A549 (cell line): Measurements from ENCODE around the gene TEX52. TPM values are rescaled to one million over a fixed set of nuclear protein-coding genes. Genes with fewer than 3 reads are reported as not detected.

ENCODE experiments used
- ATAC-seq, 2 experiments: fragments of 200-7000 bp in 1 of 2; fragments of >200 bp in 1 of 2; cut with Nextera tagmentation in 1 of 2; cut with Tn5 transposase in 1 of 2; 3 replicates each; pipeline versions ENCODE4 v1.8.0 to v1.9.1; 2018 to 2020; ENCODE audit warnings: mild to moderate bottlenecking in 1 of 2, moderate library complexity in 1 of 2
- CTCF ChIA-PET: fragments of 300-600 bp; sonication (Branson Sonifier 250); formaldehyde crosslinking; extraction: SDS; loops from one replicate; lab custom pipeline; 2021; ENCODE audit warnings: antibody characterized with exemption, inconsistent platforms; lab: Yijun Ruan, JAX
- POLR2A ChIA-PET: fragments of 350-600 bp; formaldehyde crosslinking; extraction: SDS; loops from one replicate; lab custom pipeline; 2021; ENCODE audit warnings: antibody characterized with exemption, inconsistent platforms; lab: Yijun Ruan, JAX
- DNase-seq, 2 experiments: peaks; one replicate each; pipeline versions ENCODE4 v3.0.0 to v3.0.0-alpha.2; 2011 to 2016; ENCODE audit warnings: low read depth in 1 of 2, low spot score in 1 of 2
- FAIRE-seq: peaks from 2 replicates; lab custom pipeline; 2011; peaks lifted over from hg19 to GRCh38; lab: Jason Lieb, UNC
- H3K27ac ChIP-seq, 2 experiments: fragments of >200 bp; sonication (Bioruptor Twin); formaldehyde crosslinking; 3 replicates each; pipeline ENCODE4 v1.5.1; 2016 to 2017
- H3K4me1 ChIP-seq: fragments of >200 bp; sonication (Bioruptor Twin); formaldehyde crosslinking; 3 replicates; pipeline ENCODE4 v1.6.1; 2016
- H3K4me2 ChIP-seq: fragments of >200 bp; sonication (Bioruptor Twin); formaldehyde crosslinking; 3 replicates; pipeline ENCODE4 v1.6.1; 2016
- H3K4me3 ChIP-seq: fragments of >200 bp; sonication (Bioruptor Twin); formaldehyde crosslinking; 3 replicates; pipeline ENCODE4 v1.5.1; 2016
- H3K9me3 ChIP-seq: fragments of >200 bp; sonication (Bioruptor Twin); formaldehyde crosslinking; 3 replicates; pipeline ENCODE4 v1.6.1; 2016
- BHLHE40 ChIP-seq: IDR thresholded peaks from 2 replicates; pipeline ENCODE4 v1.6.1; 2012; ENCODE audit warnings: low read depth, low read length, inconsistent platforms
- CBX8 ChIP-seq: fragments of 200-600 bp; sonication (generic); IDR thresholded peaks from 2 replicates; pipeline ENCODE4 v1.6.1; 2016
- CEBPB ChIP-seq, 2 experiments: fragments of >200 bp in 1 of 2; sonication (Bioruptor Twin) in 1 of 2; formaldehyde crosslinking in 1 of 2; IDR thresholded peaks; 2 replicates each; pipeline ENCODE4 v1.6.1; 2012 to 2016
- EP300 ChIP-seq, 2 experiments: fragments of >200 bp; sonication (Bioruptor Twin); formaldehyde crosslinking; IDR thresholded peaks; 2 replicates in 1 of 2; 3 replicates in 1 of 2; pipeline ENCODE4 v1.6.1; 2016 to 2017
- HDAC2 ChIP-seq: fragments of 200-600 bp; sonication (generic); IDR thresholded peaks from 2 replicates; pipeline ENCODE4 v1.6.1; 2016
- HOXB5 ChIP-seq: fragments of 250-450 bp; sonication (Bioruptor Pico); IDR thresholded peaks from 2 replicates; pipeline ENCODE4 v1.5.0; 2020; ENCODE audit warnings: mild to moderate bottlenecking, moderate library complexity
- JUN ChIP-seq, 2 experiments: fragments of >200 bp; sonication (Bioruptor Twin); formaldehyde crosslinking; IDR thresholded peaks; 2 replicates in 1 of 2; 3 replicates in 1 of 2; pipeline ENCODE4 v1.6.1; 2016 to 2017
- JUNB ChIP-seq: fragments of >200 bp; sonication (Bioruptor Twin); formaldehyde crosslinking; IDR thresholded peaks from 2 replicates; pipeline ENCODE4 v1.6.1; 2016
- KDM5A ChIP-seq: fragments of 200-600 bp; sonication (generic); IDR thresholded peaks from 2 replicates; pipeline ENCODE4 v1.6.1; 2016; ENCODE audit warnings: antibody characterized with exemption, mild to moderate bottlenecking
- NPAS2 ChIP-seq: fragments of 250-450 bp; sonication (Bioruptor Pico); IDR thresholded peaks from 2 replicates; pipeline ENCODE4 v1.8.0; 2022; ENCODE audit warnings: mild to moderate bottlenecking, moderate library complexity, borderline replicate concordance
- POLR2A ChIP-seq: IDR thresholded peaks from 2 replicates; pipeline ENCODE4 v1.6.1; 2012; ENCODE audit warnings: mild to moderate bottlenecking, low read length
- RAD21 ChIP-seq, 2 experiments: fragments of >200 bp in 1 of 2; sonication (Bioruptor Twin) in 1 of 2; formaldehyde crosslinking in 1 of 2; IDR thresholded peaks in 1 of 2; conservative IDR thresholded peaks in 1 of 2; 2 replicates in 1 of 2; 3 replicates in 1 of 2; pipeline ENCODE4 v1.6.1; 2012 to 2018; ENCODE audit warnings: inconsistent platforms in 1 of 2
- RFX5 ChIP-seq: fragments of 450-650 bp; IDR thresholded peaks from 2 replicates; pipeline ENCODE4 v1.7.1; 2014; ENCODE audit warnings: antibody characterized with exemption, mild to moderate bottlenecking, moderate library complexity
- RNF2 ChIP-seq: fragments of 200-600 bp; sonication (generic); IDR thresholded peaks from 2 replicates; pipeline ENCODE4 v1.6.1; 2016; ENCODE audit warnings: low read depth, mild to moderate bottlenecking, antibody characterized with exemption, moderate library complexity, borderline replicate concordance
- ZNF302 ChIP-seq: fragments of 250-450 bp; sonication (Bioruptor Pico); IDR thresholded peaks from 2 replicates; pipeline ENCODE4 v1.9.0; 2021; ENCODE audit warnings: inconsistent platforms, mild to moderate bottlenecking, moderate library complexity
- WGBS: methylation state at CpG from one replicate; pipeline ENCODE4 v1.1.6; 2017; ENCODE audit errors: missing lambda C conversion rate; 5-methylcytosine and 5-hydroxymethylcytosine counted together
- polyA plus RNA-seq, 4 experiments: library from polyadenylated mRNA; depleted of rRNA in 3 of 4; stranded (reverse); fragments of >200 nt; fragmentation: RNase III in 1 of 4; extraction: RNeasy Plus Mini Kit Qiagen cat#74134 plus additional on column Dnase treatment in 1 of 4; gene quantifications; 2 replicates in 3 of 4; 3 replicates in 1 of 4; pipeline ENCODE4 v1.2.3, GENCODE V29; 2011 to 2017
- TF ChIP-seq, protein P1 (sequence below): fragments of >200 bp; sonication (Bioruptor Twin); formaldehyde crosslinking; IDR thresholded peaks from 2 replicates; pipeline ENCODE4 v1.6.1; 2016
- TF ChIP-seq, protein P2 (sequence below): fragments of 250-450 bp; sonication (Bioruptor Pico); IDR thresholded peaks from 2 replicates; pipeline ENCODE4 v1.5.0; 2021; ENCODE audit warnings: mild to moderate bottlenecking, moderate library complexity, borderline replicate concordance
- TF ChIP-seq, protein P3 (sequence below): IDR thresholded peaks from 2 replicates; pipeline ENCODE4 v1.6.1; 2012; ENCODE audit warnings: low read depth, borderline replicate concordance
- TF ChIP-seq, protein P4 (sequence below): IDR thresholded peaks from 2 replicates; pipeline ENCODE4 v1.6.1; 2012
- TF ChIP-seq, protein P5 (sequence below): fragments of >200 bp; sonication (Bioruptor Twin); formaldehyde crosslinking; IDR thresholded peaks from 3 replicates; pipeline ENCODE4 v1.5.1; 2016
- TF ChIP-seq, protein P6 (sequence below): fragments of 150-350 bp; IDR thresholded peaks from 2 replicates; pipeline ENCODE4 v1.6.1; 2014; ENCODE audit warnings: low read depth, mild to moderate bottlenecking, low read length

Gene TEX52
- polyA plus RNA-seq, 2 of the 4 experiments (the other 2 are of a cell fraction): not detected

DNA sequence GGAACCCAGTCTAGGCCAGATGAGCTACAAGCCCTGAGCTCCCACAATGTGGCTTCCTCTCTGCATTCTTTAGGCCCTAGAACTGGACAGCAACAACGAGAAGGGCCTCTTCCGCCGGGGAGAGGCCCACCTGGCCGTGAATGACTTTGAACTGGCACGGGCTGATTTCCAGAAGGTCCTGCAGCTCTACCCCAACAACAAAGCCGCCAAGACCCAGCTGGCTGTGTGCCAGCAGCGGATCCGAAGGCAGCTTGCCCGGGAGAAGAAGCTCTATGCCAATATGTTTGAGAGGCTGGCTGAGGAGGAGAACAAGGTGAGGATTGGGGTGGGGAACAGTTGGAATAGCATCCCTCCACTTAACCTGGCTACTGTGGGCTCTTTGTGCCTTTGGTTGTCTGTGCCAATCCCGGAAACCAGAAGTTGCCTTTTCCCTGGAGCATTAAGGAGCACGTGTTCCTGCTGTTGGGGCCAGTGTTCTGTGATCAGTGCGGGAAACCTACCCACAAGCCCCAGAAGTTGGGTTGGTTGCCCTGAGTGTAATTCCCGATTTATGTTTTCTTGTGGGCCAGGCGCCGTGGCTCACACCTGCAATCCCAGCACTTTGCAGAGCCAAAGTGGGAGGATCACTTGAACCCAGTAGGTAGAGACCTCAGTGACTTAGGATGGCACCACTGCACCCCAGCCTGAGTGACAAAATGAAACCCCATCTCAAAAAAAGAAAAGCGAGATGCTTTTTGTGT is 55.6 kb downstream of the TEX52 start:
- ATAC-seq: no peak
- FAIRE-seq: no peak
- no peak overlapping the region for H3K4me3 ChIP-seq
- no peak for DNase-seq
- CTCF ChIA-PET: interaction anchor here (0.6 to 3.9 kb wide), 5 partner anchors 9 to 183 kb away, joined by 3 to 15 read pairs (median 3); partner anchors contain the start of gene ITFG2
- no peak overlapping the region for H3K4me2 ChIP-seq
- no peak overlapping the region for H3K27ac ChIP-seq
- 91% methylated on average over 16 of the region's 16 CpGs for whole genome bisulfite sequencing
- POLR2A ChIA-PET: no interaction called here
- H3K4me1 ChIP-seq: peaks cover 15% of the 10 kb centered on the region
- no peaks in the 10 kb centered on the region for H3K9me3 ChIP-seq
- no peak for TF ChIP-seq HDAC2
- TF ChIP-seq JUN (IDR thresholded peaks at IDR 0.05): no peak
- TF ChIP-seq, protein P1, sequence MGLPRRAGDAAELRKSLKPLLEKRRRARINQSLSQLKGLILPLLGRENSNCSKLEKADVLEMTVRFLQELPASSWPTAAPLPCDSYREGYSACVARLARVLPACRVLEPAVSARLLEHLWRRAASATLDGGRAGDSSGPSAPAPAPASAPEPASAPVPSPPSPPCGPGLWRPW: no peak
- no peak for TF ChIP-seq CBX8
- TF ChIP-seq, protein P2, sequence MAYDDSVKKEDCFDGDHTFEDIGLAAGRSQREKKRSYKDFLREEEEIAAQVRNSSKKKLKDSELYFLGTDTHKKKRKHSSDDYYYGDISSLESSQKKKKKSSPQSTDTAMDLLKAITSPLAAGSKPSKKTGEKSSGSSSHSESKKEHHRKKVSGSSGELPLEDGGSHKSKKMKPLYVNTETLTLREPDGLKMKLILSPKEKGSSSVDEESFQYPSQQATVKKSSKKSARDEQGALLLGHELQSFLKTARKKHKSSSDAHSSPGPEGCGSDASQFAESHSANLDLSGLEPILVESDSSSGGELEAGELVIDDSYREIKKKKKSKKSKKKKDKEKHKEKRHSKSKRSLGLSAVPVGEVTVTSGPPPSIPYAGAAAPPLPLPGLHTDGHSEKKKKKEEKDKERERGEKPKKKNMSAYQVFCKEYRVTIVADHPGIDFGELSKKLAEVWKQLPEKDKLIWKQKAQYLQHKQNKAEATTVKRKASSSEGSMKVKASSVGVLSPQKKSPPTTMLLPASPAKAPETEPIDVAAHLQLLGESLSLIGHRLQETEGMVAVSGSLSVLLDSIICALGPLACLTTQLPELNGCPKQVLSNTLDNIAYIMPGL: no peak
- no peak for TF ChIP-seq RFX5
- no peak for TF ChIP-seq BHLHE40
- no peak for TF ChIP-seq CEBPB (IDR thresholded peaks at IDR 0.05)
- TF ChIP-seq JUNB: no peak
- TF ChIP-seq EP300 (IDR thresholded peaks at IDR 0.05): no peak
- no peak for TF ChIP-seq ZNF302 (CRISPR knock-in tag)
- TF ChIP-seq, protein P3, sequence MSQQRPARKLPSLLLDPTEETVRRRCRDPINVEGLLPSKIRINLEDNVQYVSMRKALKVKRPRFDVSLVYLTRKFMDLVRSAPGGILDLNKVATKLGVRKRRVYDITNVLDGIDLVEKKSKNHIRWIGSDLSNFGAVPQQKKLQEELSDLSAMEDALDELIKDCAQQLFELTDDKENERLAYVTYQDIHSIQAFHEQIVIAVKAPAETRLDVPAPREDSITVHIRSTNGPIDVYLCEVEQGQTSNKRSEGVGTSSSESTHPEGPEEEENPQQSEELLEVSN: no peak
- TF ChIP-seq HOXB5 (CRISPR knock-in tag): no peak
- TF ChIP-seq, protein P4, sequence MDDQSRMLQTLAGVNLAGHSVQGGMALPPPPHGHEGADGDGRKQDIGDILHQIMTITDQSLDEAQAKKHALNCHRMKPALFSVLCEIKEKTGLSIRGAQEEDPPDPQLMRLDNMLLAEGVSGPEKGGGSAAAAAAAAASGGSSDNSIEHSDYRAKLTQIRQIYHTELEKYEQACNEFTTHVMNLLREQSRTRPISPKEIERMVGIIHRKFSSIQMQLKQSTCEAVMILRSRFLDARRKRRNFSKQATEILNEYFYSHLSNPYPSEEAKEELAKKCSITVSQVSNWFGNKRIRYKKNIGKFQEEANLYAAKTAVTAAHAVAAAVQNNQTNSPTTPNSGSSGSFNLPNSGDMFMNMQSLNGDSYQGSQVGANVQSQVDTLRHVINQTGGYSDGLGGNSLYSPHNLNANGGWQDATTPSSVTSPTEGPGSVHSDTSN: no peak
- TF ChIP-seq NPAS2 (CRISPR knock-in tag): no peak
- no peak for TF ChIP-seq POLR2A
- TF ChIP-seq, protein P5, sequence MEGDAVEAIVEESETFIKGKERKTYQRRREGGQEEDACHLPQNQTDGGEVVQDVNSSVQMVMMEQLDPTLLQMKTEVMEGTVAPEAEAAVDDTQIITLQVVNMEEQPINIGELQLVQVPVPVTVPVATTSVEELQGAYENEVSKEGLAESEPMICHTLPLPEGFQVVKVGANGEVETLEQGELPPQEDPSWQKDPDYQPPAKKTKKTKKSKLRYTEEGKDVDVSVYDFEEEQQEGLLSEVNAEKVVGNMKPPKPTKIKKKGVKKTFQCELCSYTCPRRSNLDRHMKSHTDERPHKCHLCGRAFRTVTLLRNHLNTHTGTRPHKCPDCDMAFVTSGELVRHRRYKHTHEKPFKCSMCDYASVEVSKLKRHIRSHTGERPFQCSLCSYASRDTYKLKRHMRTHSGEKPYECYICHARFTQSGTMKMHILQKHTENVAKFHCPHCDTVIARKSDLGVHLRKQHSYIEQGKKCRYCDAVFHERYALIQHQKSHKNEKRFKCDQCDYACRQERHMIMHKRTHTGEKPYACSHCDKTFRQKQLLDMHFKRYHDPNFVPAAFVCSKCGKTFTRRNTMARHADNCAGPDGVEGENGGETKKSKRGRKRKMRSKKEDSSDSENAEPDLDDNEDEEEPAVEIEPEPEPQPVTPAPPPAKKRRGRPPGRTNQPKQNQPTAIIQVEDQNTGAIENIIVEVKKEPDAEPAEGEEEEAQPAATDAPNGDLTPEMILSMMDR: no peak

DNA sequence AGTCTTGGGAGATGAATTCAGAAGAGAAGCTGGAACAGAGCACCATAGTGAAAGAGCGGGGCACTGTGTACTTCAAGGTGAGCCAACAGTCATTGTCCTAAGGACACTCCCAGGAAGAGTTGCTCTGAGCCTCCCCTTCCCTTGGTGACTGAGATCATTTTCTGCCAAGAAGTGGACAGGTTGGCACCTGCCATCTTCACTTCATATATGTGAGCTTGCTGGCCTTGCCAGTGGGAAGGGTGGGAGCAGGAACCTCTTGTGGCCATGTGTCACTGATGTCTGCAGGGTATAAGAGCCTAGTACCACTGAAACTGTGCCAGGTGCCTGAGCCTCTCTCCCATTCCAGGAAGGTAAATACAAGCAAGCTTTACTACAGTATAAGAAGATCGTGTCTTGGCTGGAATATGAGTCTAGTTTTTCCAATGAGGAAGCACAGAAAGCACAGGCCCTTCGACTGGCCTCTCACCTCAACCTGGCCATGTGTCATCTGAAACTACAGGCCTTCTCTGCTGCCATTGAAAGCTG is 56.7 kb downstream of the TEX52 start:
- H3K4me3 ChIP-seq: no peak overlapping the region
- ChIA-PET POLR2A (no interaction called here), CTCF (interaction anchor here (0.6 to 3.9 kb wide), 5 partner anchors 10 to 175 kb away, joined by 3 to 15 read pairs (median 3); partner anchors contain the start of gene ITFG2)
- 83% methylated on average over 3 of the region's 3 CpGs for WGBS
- peaks cover 15% of the 10 kb centered on the region for H3K4me1 ChIP-seq
- FAIRE-seq (no peak), DNase-seq (no peak), ATAC-seq (no peak)
- H3K9me3 ChIP-seq: no peaks in the 10 kb centered on the region
- TF ChIP-seq RNF2 (no peak), RAD21 (conservative IDR thresholded peaks at IDR 0.05 in 1 of 2, IDR thresholded peaks at IDR 0.05 in 1 of 2) (no peak), HDAC2 (no peak), KDM5A (no peak)
- TF ChIP-seq, protein P6, sequence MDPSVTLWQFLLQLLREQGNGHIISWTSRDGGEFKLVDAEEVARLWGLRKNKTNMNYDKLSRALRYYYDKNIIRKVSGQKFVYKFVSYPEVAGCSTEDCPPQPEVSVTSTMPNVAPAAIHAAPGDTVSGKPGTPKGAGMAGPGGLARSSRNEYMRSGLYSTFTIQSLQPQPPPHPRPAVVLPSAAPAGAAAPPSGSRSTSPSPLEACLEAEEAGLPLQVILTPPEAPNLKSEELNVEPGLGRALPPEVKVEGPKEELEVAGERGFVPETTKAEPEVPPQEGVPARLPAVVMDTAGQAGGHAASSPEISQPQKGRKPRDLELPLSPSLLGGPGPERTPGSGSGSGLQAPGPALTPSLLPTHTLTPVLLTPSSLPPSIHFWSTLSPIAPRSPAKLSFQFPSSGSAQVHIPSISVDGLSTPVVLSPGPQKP: no peak
- H3K27ac ChIP-seq: no peak overlapping the region
- H3K4me2 ChIP-seq: no peak overlapping the region
